Left lung (tissue), 10 donors: ENCODE measurements around the gene MYLK. TPM values are rescaled to one million over a fixed set of nuclear protein-coding genes. Genes with fewer than 3 reads are reported as not detected.

Experiments
- ATAC-seq: fragments of 200-7000 bp; cut with Tn5 transposase; one replicate; pipeline ENCODE4 v1.9.1; 2020; ENCODE audit warnings: moderate library complexity
- DNase-seq, 4 donors: peaks; one replicate each; pipeline ENCODE4 v3.0.0-alpha.2; 2013 to 2020
- H3K27ac ChIP-seq, 2 donors: fragments of 200-600 bp; sonication (generic) in 1 of 2; one replicate each; pipeline versions ENCODE4 v1.5.0 to v1.8.0; 2020 to 2021
- H3K27me3 ChIP-seq, 2 donors: fragments of 200-600 bp; sonication (generic) in 1 of 2; one replicate each; pipeline versions ENCODE4 v1.5.0 to v1.8.0; 2020 to 2021
- H3K36me3 ChIP-seq, 2 donors: fragments of 200-600 bp; sonication (generic) in 1 of 2; one replicate each; pipeline versions ENCODE4 v1.5.0 to v1.8.0; 2020 to 2021
- H3K4me1 ChIP-seq, 2 donors: fragments of 200-600 bp; one replicate each; pipeline ENCODE4 v1.8.0; 2021
- H3K4me3 ChIP-seq, 2 donors: fragments of 200-600 bp; sonication (generic) in 1 of 2; one replicate each; pipeline versions ENCODE4 v1.5.0 to v1.8.0; 2020 to 2021; ENCODE audit warnings: mild to moderate bottlenecking in 1 of 2
- H3K9me3 ChIP-seq, 2 donors: fragments of 200-600 bp; sonication (generic) in 1 of 2; one replicate each; pipeline versions ENCODE4 v1.5.0 to v1.8.0; 2020 to 2021
- intact Hi-C, 2 donors: fragments of 100-400 bp; cut with DNase I; formaldehyde crosslinking; loops; one replicate each; pipeline versions ENCODE4 v1.11.2 to v1.14.2; 2022
- polyA plus RNA-seq, 6 donors: library from polyadenylated mRNA; unstranded; fragments of 120-200 nt; gene quantifications; one replicate each; pipeline ENCODE4 v1.2.1, GENCODE V29; 2013; ENCODE audit not compliant: insufficient read length in 6 of 6
- total RNA-seq, 2 donors: library from RNA; stranded (reverse); fragmentation: NEBNext Ultra II Directional; extraction: Animal tissue kit (Norgen Biotek cat#: 25700); gene quantifications; one replicate each; pipeline ENCODE4 v1.2.1, GENCODE V29; 2021
- TF ChIP-seq, protein P1 (sequence below), 2 donors: fragments of 200-600 bp; sonication (generic) in 1 of 2; IDR thresholded peaks; one replicate each; pipeline versions ENCODE4 v1.5.0 to v1.8.0; 2021; ENCODE audit warnings: antibody characterized with exemption in 2 of 2
- donor health status: DM: no; HTN: yes; CAD: no.
- donor health status: DM: no; HTN: no; CAD: no.

Gene MYLK
- total and polyA plus RNA-seq, 8 donors = 155 to 468 (median 410) TPM

DNA sequence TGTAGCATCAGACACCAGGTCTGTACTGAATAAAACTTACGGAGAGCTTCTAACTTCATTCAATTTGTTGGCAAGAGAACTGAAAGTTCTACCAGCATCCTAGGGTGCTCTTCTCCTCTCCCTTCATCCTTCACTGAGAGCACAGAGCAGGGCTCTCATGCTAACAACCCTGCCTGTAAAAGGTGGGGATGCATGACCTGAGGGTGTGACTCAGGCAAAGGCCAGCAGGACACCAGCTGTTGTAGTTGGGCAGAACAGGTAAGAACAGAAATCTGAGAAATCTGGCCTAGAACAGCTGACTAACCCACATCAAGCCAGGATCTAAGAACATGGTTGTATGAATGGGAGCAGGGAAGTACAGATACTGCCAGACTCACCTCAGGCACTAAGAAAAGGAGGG lies 64.2 kb downstream of the MYLK start:
- TF ChIP-seq, protein P1, sequence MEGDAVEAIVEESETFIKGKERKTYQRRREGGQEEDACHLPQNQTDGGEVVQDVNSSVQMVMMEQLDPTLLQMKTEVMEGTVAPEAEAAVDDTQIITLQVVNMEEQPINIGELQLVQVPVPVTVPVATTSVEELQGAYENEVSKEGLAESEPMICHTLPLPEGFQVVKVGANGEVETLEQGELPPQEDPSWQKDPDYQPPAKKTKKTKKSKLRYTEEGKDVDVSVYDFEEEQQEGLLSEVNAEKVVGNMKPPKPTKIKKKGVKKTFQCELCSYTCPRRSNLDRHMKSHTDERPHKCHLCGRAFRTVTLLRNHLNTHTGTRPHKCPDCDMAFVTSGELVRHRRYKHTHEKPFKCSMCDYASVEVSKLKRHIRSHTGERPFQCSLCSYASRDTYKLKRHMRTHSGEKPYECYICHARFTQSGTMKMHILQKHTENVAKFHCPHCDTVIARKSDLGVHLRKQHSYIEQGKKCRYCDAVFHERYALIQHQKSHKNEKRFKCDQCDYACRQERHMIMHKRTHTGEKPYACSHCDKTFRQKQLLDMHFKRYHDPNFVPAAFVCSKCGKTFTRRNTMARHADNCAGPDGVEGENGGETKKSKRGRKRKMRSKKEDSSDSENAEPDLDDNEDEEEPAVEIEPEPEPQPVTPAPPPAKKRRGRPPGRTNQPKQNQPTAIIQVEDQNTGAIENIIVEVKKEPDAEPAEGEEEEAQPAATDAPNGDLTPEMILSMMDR (IDR thresholded peaks at IDR 0.05) = no peak
- intact Hi-C loops = no loop called here

DNA sequence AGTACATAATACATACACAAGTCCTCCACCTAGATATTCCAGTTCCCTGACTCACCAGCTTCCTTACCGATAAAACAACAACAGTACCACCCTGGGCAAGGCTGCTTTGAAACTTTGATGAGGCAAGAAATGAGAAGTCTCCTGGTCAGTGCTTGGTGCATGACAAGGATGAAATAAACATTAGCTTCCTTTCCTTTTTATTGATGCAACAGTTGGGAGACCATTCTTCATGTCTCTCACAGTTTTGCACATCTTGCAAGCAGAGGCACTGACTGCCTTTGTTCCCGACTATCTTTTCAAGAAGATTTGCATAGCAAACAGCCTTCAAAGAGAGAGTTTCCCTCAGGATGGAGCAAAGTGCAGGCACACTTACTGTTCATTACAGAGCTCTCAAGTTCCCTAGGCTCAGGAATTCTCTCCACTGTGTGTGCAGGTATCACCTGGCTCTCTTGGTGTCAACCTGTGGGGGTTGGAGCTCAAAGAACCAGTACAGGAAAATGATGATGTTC lies 65.2 kb downstream of the MYLK start:
- Histone ChIP-seq H3K4me3 (no peak overlapping the region), H3K27me3 (no peaks in the 10 kb centered on the region), H3K36me3 (no peaks in the 10 kb centered on the region), H3K9me3 (peaks cover 0 to 6% of the 10 kb centered on the region in 2 donors), H3K27ac (no peak overlapping the region), H3K4me1 (peaks cover 0 to 6% of the 10 kb centered on the region in 2 donors)
- intact Hi-C loops = no loop called here
- peak; percentile 53 for ATAC-seq
- no peak for DNase-seq
- TF ChIP-seq, protein P1 (IDR thresholded peaks at IDR 0.05) = no peak

More for the DNA sequence above, 64.2 kb downstream of the MYLK start:
- no peak overlapping the region for H3K4me3 ChIP-seq
- H3K27me3 ChIP-seq = no peaks in the 10 kb centered on the region
- H3K9me3 ChIP-seq = peaks cover 0 to 6% of the 10 kb centered on the region in 2 donors
- ATAC-seq = no peak
- no peak for DNase-seq
- H3K4me1 ChIP-seq = peaks cover 0 to 6% of the 10 kb centered on the region in 2 donors
- no peaks in the 10 kb centered on the region for H3K36me3 ChIP-seq
- H3K27ac ChIP-seq = no peak overlapping the region

DNA sequence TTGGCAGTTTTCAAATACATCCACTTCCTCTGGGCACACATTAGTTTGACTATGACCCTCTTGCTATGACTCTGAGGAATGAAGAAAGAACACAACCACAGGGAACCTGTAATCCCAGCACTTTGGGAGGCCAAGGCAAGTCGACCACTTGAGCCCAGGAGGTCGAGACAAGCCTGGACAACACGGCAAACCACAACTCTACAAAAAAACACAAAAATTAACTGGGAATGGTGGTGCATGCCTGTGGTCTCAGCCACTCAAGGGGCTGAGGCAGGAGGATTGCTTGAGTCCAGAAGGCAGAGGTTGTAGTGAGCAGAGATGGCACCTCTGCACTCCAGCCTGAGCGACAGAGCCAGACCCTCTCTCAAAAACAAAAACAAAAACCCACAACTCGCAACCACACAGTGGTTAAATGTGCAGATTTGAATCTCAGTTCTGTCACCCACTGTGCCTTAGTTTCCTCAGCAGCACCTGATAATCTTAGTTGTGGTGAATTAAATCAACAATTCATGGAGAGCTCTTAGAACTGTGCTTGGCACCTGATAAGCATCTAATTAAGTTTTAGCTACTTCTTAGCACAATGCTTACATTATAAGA lies 65.7 kb downstream of the MYLK start:
- H3K27me3 ChIP-seq = no peaks in the 10 kb centered on the region
- H3K4me3 ChIP-seq = no peak overlapping the region
- no peak overlapping the region for H3K27ac ChIP-seq
- intact Hi-C loops = no loop called here
- TF ChIP-seq, protein P1 (IDR thresholded peaks at IDR 0.05) = no peak
- no peaks in the 10 kb centered on the region for H3K36me3 ChIP-seq
- peaks cover 0 to 6% of the 10 kb centered on the region in 2 donors for H3K4me1 ChIP-seq
- H3K9me3 ChIP-seq = peaks cover 0 to 6% of the 10 kb centered on the region in 2 donors
- ATAC-seq (no peak), DNase-seq (no peak)

DNA sequence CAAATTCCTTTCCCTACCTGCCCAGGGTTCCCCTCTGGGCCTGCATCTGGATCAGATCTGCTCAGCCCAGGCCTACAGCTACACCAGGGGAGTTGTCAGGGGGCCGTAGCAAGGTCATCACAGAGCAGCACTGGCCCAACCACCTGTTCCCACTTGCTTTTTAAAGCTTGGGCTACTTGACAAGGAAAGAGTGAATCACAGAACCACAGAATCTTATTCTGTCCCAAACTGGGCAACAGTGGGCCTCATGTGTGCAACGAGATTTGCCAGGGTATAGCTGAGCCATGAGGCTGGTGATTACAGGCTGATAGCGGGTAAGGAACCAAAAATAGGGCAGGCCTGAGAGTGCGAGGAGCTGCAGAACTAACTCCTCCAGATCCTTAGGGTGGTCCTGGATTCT lies 66.7 kb downstream of the MYLK start:
- H3K9me3 ChIP-seq = peaks cover 0 to 6% of the 10 kb centered on the region in 2 donors
- intact Hi-C loops = no loop called here
- ATAC-seq (no peak), DNase-seq (no peak)
- peaks cover 0 to 6% of the 10 kb centered on the region in 2 donors for H3K4me1 ChIP-seq
- no peak overlapping the region for H3K4me3 ChIP-seq
- TF ChIP-seq, protein P1 (IDR thresholded peaks at IDR 0.05) = no peak
- H3K27ac ChIP-seq = peak overlapping the region in 1 of 2 donors; percentile 57
- H3K27me3 ChIP-seq = no peaks in the 10 kb centered on the region
- no peaks in the 10 kb centered on the region for H3K36me3 ChIP-seq

DNA sequence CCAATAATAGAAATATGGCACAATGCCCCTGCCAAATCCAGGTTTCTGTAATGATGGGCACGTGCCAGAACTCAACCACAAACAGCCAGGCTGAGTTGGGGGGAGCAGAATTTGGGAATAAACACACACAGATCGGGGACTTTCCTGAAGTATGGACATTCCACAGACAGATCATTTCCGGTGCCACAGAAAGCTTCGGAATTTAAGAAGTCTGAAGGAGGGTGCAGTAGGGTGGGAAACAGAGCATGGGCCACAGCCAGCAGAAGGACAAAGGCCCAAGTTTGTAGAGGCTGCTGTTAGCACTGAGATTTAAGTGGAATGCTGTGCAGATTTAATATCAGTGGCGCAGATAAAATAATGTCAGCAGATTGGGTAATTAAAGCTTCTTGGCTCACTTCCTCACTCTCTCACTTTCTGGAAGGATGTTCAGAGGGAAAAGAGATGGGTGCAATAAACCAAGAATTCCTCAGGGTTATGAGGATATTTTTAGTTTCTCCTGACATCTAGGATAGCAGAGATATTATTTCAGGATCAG lies 67.4 kb downstream of the MYLK start:
- ATAC-seq (peak; percentile 17), DNase-seq (peak in 2 of 4 donors; percentile 51 to 58)
- intact Hi-C loops = no loop called here
- peaks cover 0 to 3% of the 10 kb centered on the region in 2 donors for H3K9me3 ChIP-seq
- peaks cover 0 to 6% of the 10 kb centered on the region in 2 donors for H3K4me1 ChIP-seq
- no peak overlapping the region for H3K4me3 ChIP-seq
- peak overlapping the region in 1 of 2 donors; percentile 57 for H3K27ac ChIP-seq
- H3K27me3 ChIP-seq = no peaks in the 10 kb centered on the region
- no peaks in the 10 kb centered on the region for H3K36me3 ChIP-seq
- TF ChIP-seq, protein P1 (IDR thresholded peaks at IDR 0.05) = no peak
